ENCODE results near the gene NLRP13. TPM values are rescaled to one million over a fixed set of nuclear protein-coding genes. Genes with fewer than 3 reads are reported as not detected.

Gene NLRP13
- total and polyA plus RNA-seq, 2 experiments from 2014 or later, result not detected

GRCh38 chr19:55858969-55859368 is 73.2 kb downstream of the NLRP13 start:
- Mint-ChIP-seq H3K4me1 (no peaks in the 10 kb centered on the region), H3K27me3 (ENCODE audit: insufficient read depth, low read depth, poor library complexity) (peaks cover under 1% of the 10 kb centered on the region), H3K4me3 (no peak overlapping the region), H3K27ac (no peak overlapping the region), H3K9me3 (peaks cover 93% of the 10 kb centered on the region), H3K36me3 (ENCODE audit: low read depth) (peaks cover 37% of the 10 kb centered on the region)
- Histone ChIP-seq H3K4me3 (no peak overlapping the region), H3K27me3 (ENCODE audit: insufficient read depth) (no peaks in the 10 kb centered on the region), H2AFZ (no peak overlapping the region), H4K20me1 (replicated peaks; ENCODE audit: insufficient read depth) (no peaks in the 10 kb centered on the region), H3K4me2 (no peak overlapping the region), H3K4me1 (ENCODE audit: insufficient read depth) (no peaks in the 10 kb centered on the region), H3K27ac (ENCODE audit: low read depth) (no peak overlapping the region), H3F3A (replicated peaks; ENCODE audit: low read depth) (no peaks in the 10 kb centered on the region), H3K36me3 (ENCODE audit: insufficient read depth) (no peaks in the 10 kb centered on the region; the same call in 1 of the 2 replicates), H3K9me2 (ENCODE audit: insufficient read depth) (no peaks in the 10 kb centered on the region), H3K79me2 (replicated peaks; ENCODE audit: insufficient read depth) (no peaks in the 10 kb centered on the region)
- TF ChIP-seq EZH2 (IDR thresholded peaks at IDR 0.05; ENCODE audit: low read depth, unreplicated experiment) (no peak), CREB1 (CRISPR knock-in tag; IDR thresholded peaks at IDR 0.05; ENCODE audit: low read depth) (no peak)
- DNase-seq (ENCODE audit: low spot score), result no peak
- no peak for ATAC-seq

- H3K4me3 Mint-ChIP-seq, result no peak overlapping the region
- no peak for ATAC-seq
- H4K20me1 ChIP-seq (replicated peaks; ENCODE audit: insufficient read depth), result no peaks in the 10 kb centered on the region
- H3K36me3 Mint-ChIP-seq (ENCODE audit: low read depth), result peaks cover 41% of the 10 kb centered on the region
- H3F3A ChIP-seq (replicated peaks; ENCODE audit: low read depth), result no peaks in the 10 kb centered on the region
- no peaks in the 10 kb centered on the region; the same call in 1 of the 2 replicates for H3K36me3 ChIP-seq (ENCODE audit: insufficient read depth)
- no peaks in the 10 kb centered on the region for H3K4me1 Mint-ChIP-seq
- no peak overlapping the region for H3K4me2 ChIP-seq
- no peak overlapping the region for H3K27ac ChIP-seq (ENCODE audit: low read depth)
- no peak overlapping the region for H3K4me3 ChIP-seq
- no peaks in the 10 kb centered on the region for H3K4me1 ChIP-seq (ENCODE audit: insufficient read depth)
- peaks cover 93% of the 10 kb centered on the region for H3K9me3 Mint-ChIP-seq
- DNase-seq (ENCODE audit: low spot score), result no peak
- H2AFZ ChIP-seq, result no peak overlapping the region
- H3K9me2 ChIP-seq (ENCODE audit: insufficient read depth), result no peaks in the 10 kb centered on the region
- H3K27ac Mint-ChIP-seq, result no peak overlapping the region
- H3K27me3 ChIP-seq (ENCODE audit: insufficient read depth), result no peaks in the 10 kb centered on the region
- H3K27me3 Mint-ChIP-seq (ENCODE audit: insufficient read depth, low read depth, poor library complexity), result peaks cover 3% of the 10 kb centered on the region
- H3K79me2 ChIP-seq (replicated peaks; ENCODE audit: insufficient read depth), result no peaks in the 10 kb centered on the region
- no peak for TF ChIP-seq STAT1 (IDR thresholded peaks at IDR 0.05; ENCODE audit: unreplicated experiment)
- no peak for TF ChIP-seq ZNF331 (CRISPR knock-in tag; IDR thresholded peaks at IDR 0.05; ENCODE audit: low read depth)
- no peak for TF ChIP-seq POLR2AphosphoS5 (IDR thresholded peaks at IDR 0.05; ENCODE audit: low read depth)
- no peak for TF ChIP-seq ZNF114 (CRISPR knock-in tag; IDR thresholded peaks at IDR 0.05)
- no peak for TF ChIP-seq REST (IDR thresholded peaks at IDR 0.05; ENCODE audit: unreplicated experiment)
- TF ChIP-seq EZH2 (IDR thresholded peaks at IDR 0.05; ENCODE audit: low read depth, unreplicated experiment), result no peak
- TF ChIP-seq ETS1 (IDR thresholded peaks at IDR 0.05), result no peak
- TF ChIP-seq NANOG (IDR thresholded peaks at IDR 0.05; ENCODE audit: borderline replicate concordance), result no peak
- TF ChIP-seq CREB1 (CRISPR knock-in tag; IDR thresholded peaks at IDR 0.05; ENCODE audit: low read depth), result no peak
- TF ChIP-seq EZH2phosphoT487 (IDR thresholded peaks at IDR 0.05; ENCODE audit: unreplicated experiment), result no peak
- no peak for TF ChIP-seq ZNF462 (CRISPR knock-in tag; IDR thresholded peaks at IDR 0.05)
- TF ChIP-seq JUNB (IDR thresholded peaks at IDR 0.05; ENCODE audit: unreplicated experiment), result no peak
These were observed 73.7 kb downstream of the NLRP13 start for GRCh38 chr19:55858401-55858800.
